Measurements from ENCODE around the gene ZNF335.

- TF ChIP-seq EZH2 (IDR thresholded peaks at IDR 0.05; ENCODE audit: insufficient read depth, poor library complexity, severe bottlenecking) (no peak), EZH2phosphoT487 (IDR thresholded peaks at IDR 0.05; ENCODE audit: insufficient read depth, low read depth) (no peak)
Measured at GRCh38 chr20:46001498-46001897, 29.5 kb upstream of the ZNF335 start.
